ENCODE measurements around the gene ACTR10.

DNA sequence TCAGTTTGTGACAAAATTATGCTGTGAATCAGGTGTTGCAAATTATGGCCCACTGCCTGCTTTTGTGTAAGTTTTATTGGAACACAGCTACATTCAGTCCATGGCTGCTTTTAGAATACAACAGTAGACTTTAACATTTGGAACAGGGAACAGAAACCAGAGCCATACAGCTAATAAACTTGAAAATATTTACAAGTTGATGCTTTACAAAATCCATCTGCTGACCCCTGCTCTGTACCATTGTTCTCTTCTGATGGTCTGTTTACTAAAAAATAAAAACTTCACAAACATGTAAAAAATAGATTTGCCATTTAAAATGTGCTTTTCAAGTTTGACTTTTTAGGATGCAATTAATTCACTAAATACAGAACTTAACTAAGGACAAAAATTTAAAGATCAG lies 65.5 kb downstream of the ACTR10 start:
- TF ChIP-seq, protein P1, sequence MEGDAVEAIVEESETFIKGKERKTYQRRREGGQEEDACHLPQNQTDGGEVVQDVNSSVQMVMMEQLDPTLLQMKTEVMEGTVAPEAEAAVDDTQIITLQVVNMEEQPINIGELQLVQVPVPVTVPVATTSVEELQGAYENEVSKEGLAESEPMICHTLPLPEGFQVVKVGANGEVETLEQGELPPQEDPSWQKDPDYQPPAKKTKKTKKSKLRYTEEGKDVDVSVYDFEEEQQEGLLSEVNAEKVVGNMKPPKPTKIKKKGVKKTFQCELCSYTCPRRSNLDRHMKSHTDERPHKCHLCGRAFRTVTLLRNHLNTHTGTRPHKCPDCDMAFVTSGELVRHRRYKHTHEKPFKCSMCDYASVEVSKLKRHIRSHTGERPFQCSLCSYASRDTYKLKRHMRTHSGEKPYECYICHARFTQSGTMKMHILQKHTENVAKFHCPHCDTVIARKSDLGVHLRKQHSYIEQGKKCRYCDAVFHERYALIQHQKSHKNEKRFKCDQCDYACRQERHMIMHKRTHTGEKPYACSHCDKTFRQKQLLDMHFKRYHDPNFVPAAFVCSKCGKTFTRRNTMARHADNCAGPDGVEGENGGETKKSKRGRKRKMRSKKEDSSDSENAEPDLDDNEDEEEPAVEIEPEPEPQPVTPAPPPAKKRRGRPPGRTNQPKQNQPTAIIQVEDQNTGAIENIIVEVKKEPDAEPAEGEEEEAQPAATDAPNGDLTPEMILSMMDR (IDR thresholded peaks at IDR 0.05) = no peak
- TF ChIP-seq POLR2A (IDR thresholded peaks at IDR 0.05) = no peak

Measured in vagina (tissue), 2 donors.